ENCODE measurements around the gene MINDY2.

Gene MINDY2

GRCh38 chr15:58762285-58762684, 8.8 kb upstream of the MINDY2 start:
- no peak overlapping the region for H4K91ac ChIP-seq (ENCODE audit: low read depth, low read length, poor library complexity)
- no peak overlapping the region for H2BK12ac ChIP-seq (ENCODE audit: low read length)
- no peaks in the 10 kb centered on the region for H3K27me3 ChIP-seq (ENCODE audit: control insufficient read depth in 3 of 3, insufficient read depth in 3 of 3, low read depth in 1 of 3, low read length in 3 of 3)
- no peak overlapping the region for H3K14ac ChIP-seq (ENCODE audit: low read length)
- no peak overlapping the region for H2BK15ac ChIP-seq (ENCODE audit: low read length)
- no peaks in the 10 kb centered on the region for H3K9me3 ChIP-seq (replicated peaks in 1 of 2; ENCODE audit: control insufficient read depth in 2 of 2, insufficient read depth in 1 of 2, low read depth in 1 of 2, low read length in 2 of 2)
- H3K4ac ChIP-seq (ENCODE audit: low read length) = no peak overlapping the region
- no peak overlapping the region for H3K27ac ChIP-seq (replicated peaks; ENCODE audit: low read length)
- no peak overlapping the region for H3K23ac ChIP-seq (ENCODE audit: low read depth, low read length, poor library complexity)
- no peak overlapping the region for H2BK120ac ChIP-seq (ENCODE audit: low read depth, low read length)
- H2AFZ ChIP-seq (ENCODE audit: low read length) = no peak overlapping the region
- H3K4me2 ChIP-seq (ENCODE audit: insufficient read depth, low read length, poor library complexity, severe bottlenecking) = no peak overlapping the region
- no peaks in the 10 kb centered on the region for H3K79me1 ChIP-seq (ENCODE audit: low read depth, low read length)
- H3K36me3 ChIP-seq (replicated peaks in 1 of 2; ENCODE audit: control insufficient read depth in 2 of 2, insufficient read depth in 2 of 2, low read length in 2 of 2) = no peaks in the 10 kb centered on the region
- H3K18ac ChIP-seq (ENCODE audit: low read length) = no peak overlapping the region
- H4K8ac ChIP-seq (ENCODE audit: low read depth, low read length) = no peak overlapping the region
- H3K4me1 ChIP-seq (ENCODE audit: control insufficient read depth in 2 of 2, insufficient read depth in 1 of 2, low read depth in 1 of 2, low read length in 2 of 2) = no peaks in the 10 kb centered on the region
- no peak overlapping the region for H2BK5ac ChIP-seq (ENCODE audit: low read length)
- no peak overlapping the region for H3K9ac ChIP-seq (ENCODE audit: low read depth, low read length, poor library complexity)
- no peak overlapping the region for H2AK5ac ChIP-seq (ENCODE audit: low read depth, low read length)
- DNase-seq (ENCODE audit: low spot score) = no peak
- H3K4me3 ChIP-seq (ENCODE audit: low read length in 2 of 2) = no peak overlapping the region

DNA sequence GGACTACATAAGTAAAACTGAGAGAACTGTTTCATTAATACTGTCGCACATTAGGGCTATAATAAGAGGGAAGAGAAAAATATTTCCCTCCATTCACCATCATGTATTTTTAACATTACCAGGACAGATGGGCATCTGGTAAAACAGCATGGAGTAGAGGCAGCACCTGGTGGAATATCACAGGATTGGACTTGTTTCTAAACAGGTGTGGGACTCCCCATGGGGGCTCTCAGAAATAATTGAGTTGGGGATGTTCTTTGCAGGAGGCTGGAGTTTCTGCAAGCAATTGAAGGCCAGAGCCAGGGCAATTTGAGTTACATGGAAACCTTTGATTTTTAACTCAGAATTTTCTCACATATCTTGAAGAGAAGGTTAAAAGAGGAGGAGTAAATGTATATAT, 8.4 kb upstream of the MINDY2 start:
- no peak for DNase-seq (ENCODE audit: low spot score)
- no CpG with 5 or more reads among the region's 1 CpG for WGBS, 2 donors (ENCODE audit: extremely low coverage in 2 of 2, insufficient read length in 2 of 2, insufficient replicate concordance in 1 of 2)
- no peak overlapping the region for H2BK120ac ChIP-seq (ENCODE audit: low read depth, low read length)
- no peak overlapping the region for H4K8ac ChIP-seq (ENCODE audit: low read depth, low read length)
- no peak overlapping the region for H2BK5ac ChIP-seq (ENCODE audit: low read length)
- no peak overlapping the region for H3K23ac ChIP-seq (ENCODE audit: low read depth, low read length, poor library complexity)
- no peak overlapping the region for H3K4ac ChIP-seq (ENCODE audit: low read length)
- no peak overlapping the region for H2BK15ac ChIP-seq (ENCODE audit: low read length)
- no peaks in the 10 kb centered on the region for H3K4me1 ChIP-seq (ENCODE audit: control insufficient read depth in 2 of 2, insufficient read depth in 1 of 2, low read depth in 1 of 2, low read length in 2 of 2)
- H3K9ac ChIP-seq (ENCODE audit: low read depth, low read length, poor library complexity) = no peak overlapping the region
- H3K18ac ChIP-seq (ENCODE audit: low read length) = no peak overlapping the region
- no peak overlapping the region for H3K27ac ChIP-seq (replicated peaks; ENCODE audit: low read length)
- H3K79me1 ChIP-seq (ENCODE audit: low read depth, low read length) = no peaks in the 10 kb centered on the region
- H3K9me3 ChIP-seq (replicated peaks in 1 of 2; ENCODE audit: control insufficient read depth in 2 of 2, insufficient read depth in 1 of 2, low read depth in 1 of 2, low read length in 2 of 2) = no peaks in the 10 kb centered on the region
- no peaks in the 10 kb centered on the region for H3K27me3 ChIP-seq (ENCODE audit: control insufficient read depth in 3 of 3, insufficient read depth in 3 of 3, low read depth in 1 of 3, low read length in 3 of 3)
- H2AFZ ChIP-seq (ENCODE audit: low read length) = no peak overlapping the region
- H4K91ac ChIP-seq (ENCODE audit: low read depth, low read length, poor library complexity) = no peak overlapping the region
- no peak overlapping the region for H2BK12ac ChIP-seq (ENCODE audit: low read length)
- no peak overlapping the region for H2AK5ac ChIP-seq (ENCODE audit: low read depth, low read length)
- H3K14ac ChIP-seq (ENCODE audit: low read length) = no peak overlapping the region
- H3K4me3 ChIP-seq (ENCODE audit: low read length in 2 of 2) = no peak overlapping the region
- H3K4me2 ChIP-seq (ENCODE audit: insufficient read depth, low read length, poor library complexity, severe bottlenecking) = no peak overlapping the region
- H3K36me3 ChIP-seq (replicated peaks in 1 of 2; ENCODE audit: control insufficient read depth in 2 of 2, insufficient read depth in 2 of 2, low read length in 2 of 2) = no peaks in the 10 kb centered on the region

DNA sequence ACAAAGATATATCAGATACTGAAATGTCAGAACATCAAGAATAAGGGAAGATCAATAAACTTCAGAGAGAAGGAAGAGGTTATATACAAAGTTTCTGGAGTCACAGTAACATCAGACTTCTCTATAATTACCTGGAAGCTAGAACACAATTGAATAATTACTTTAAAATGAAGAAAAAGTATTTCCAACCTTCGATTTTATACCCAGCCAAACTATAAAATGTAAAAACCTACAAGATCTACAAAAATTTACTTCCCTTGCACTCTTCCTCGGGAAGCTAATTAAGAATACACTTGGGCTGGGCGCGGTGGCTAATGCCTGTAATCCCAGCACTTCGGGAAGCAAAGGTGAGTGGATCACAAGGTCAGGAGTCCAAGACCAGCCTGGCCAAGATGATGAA, 6.6 kb upstream of the MINDY2 start:
- Histone ChIP-seq H3K27me3 (ENCODE audit: control insufficient read depth in 3 of 3, insufficient read depth in 3 of 3, low read depth in 1 of 3, low read length in 3 of 3) (no peaks in the 10 kb centered on the region), H3K14ac (ENCODE audit: low read length) (no peak overlapping the region), H3K4ac (ENCODE audit: low read length) (no peak overlapping the region), H3K23ac (ENCODE audit: low read depth, low read length, poor library complexity) (no peak overlapping the region), H2AK5ac (ENCODE audit: low read depth, low read length) (no peak overlapping the region), H3K4me2 (ENCODE audit: insufficient read depth, low read length, poor library complexity, severe bottlenecking) (no peak overlapping the region), H4K8ac (ENCODE audit: low read depth, low read length) (no peak overlapping the region), H2BK120ac (ENCODE audit: low read depth, low read length) (no peak overlapping the region), H3K4me3 (ENCODE audit: low read length in 2 of 2) (no peak overlapping the region), H4K91ac (ENCODE audit: low read depth, low read length, poor library complexity) (no peak overlapping the region), H3K9ac (ENCODE audit: low read depth, low read length, poor library complexity) (no peak overlapping the region), H2BK5ac (ENCODE audit: low read length) (no peak overlapping the region), H3K4me1 (ENCODE audit: control insufficient read depth in 2 of 2, insufficient read depth in 1 of 2, low read depth in 1 of 2, low read length in 2 of 2) (no peaks in the 10 kb centered on the region), H3K36me3 (replicated peaks in 1 of 2; ENCODE audit: control insufficient read depth in 2 of 2, insufficient read depth in 2 of 2, low read length in 2 of 2) (no peaks in the 10 kb centered on the region), H3K79me1 (ENCODE audit: low read depth, low read length) (no peaks in the 10 kb centered on the region), H3K27ac (replicated peaks; ENCODE audit: low read length) (no peak overlapping the region), H2BK15ac (ENCODE audit: low read length) (no peak overlapping the region), H2AFZ (ENCODE audit: low read length) (no peak overlapping the region), H3K18ac (ENCODE audit: low read length) (no peak overlapping the region), H3K9me3 (replicated peaks in 1 of 2; ENCODE audit: control insufficient read depth in 2 of 2, insufficient read depth in 1 of 2, low read depth in 1 of 2, low read length in 2 of 2) (no peaks in the 10 kb centered on the region), H2BK12ac (ENCODE audit: low read length) (no peak overlapping the region)
- no peak for DNase-seq (ENCODE audit: low spot score)
- no CpG with 5 or more reads among the region's 5 CpGs for WGBS, 2 donors (ENCODE audit: extremely low coverage in 2 of 2, insufficient read length in 2 of 2, insufficient replicate concordance in 1 of 2)

GRCh38 chr15:58766290-58766689, 4.8 kb upstream of the MINDY2 start:
- H3K18ac ChIP-seq (ENCODE audit: low read length) = no peak overlapping the region
- H2BK120ac ChIP-seq (ENCODE audit: low read depth, low read length) = no peak overlapping the region

More at GRCh38 chr15:58766290-58766689, 4.8 kb upstream of the MINDY2 start:
- no peak overlapping the region for H4K91ac ChIP-seq (ENCODE audit: low read depth, low read length, poor library complexity)
- H3K9ac ChIP-seq (ENCODE audit: low read depth, low read length, poor library complexity) = no peak overlapping the region
- no peak overlapping the region for H3K14ac ChIP-seq (ENCODE audit: low read length)
- H3K4ac ChIP-seq (ENCODE audit: low read length) = no peak overlapping the region
- H2AFZ ChIP-seq (ENCODE audit: low read length) = no peak overlapping the region
- no peaks in the 10 kb centered on the region for H3K27me3 ChIP-seq (ENCODE audit: control insufficient read depth in 3 of 3, insufficient read depth in 3 of 3, low read depth in 1 of 3, low read length in 3 of 3)
- H2AK5ac ChIP-seq (ENCODE audit: low read depth, low read length) = no peak overlapping the region
- H4K8ac ChIP-seq (ENCODE audit: low read depth, low read length) = no peak overlapping the region
- no peaks in the 10 kb centered on the region for H3K4me1 ChIP-seq (ENCODE audit: control insufficient read depth in 2 of 2, insufficient read depth in 1 of 2, low read depth in 1 of 2, low read length in 2 of 2)
- H2BK5ac ChIP-seq (ENCODE audit: low read length) = no peak overlapping the region
- no peaks in the 10 kb centered on the region for H3K79me1 ChIP-seq (ENCODE audit: low read depth, low read length)
- WGBS, 2 donors (ENCODE audit: extremely low coverage in 2 of 2, insufficient read length in 2 of 2, insufficient replicate concordance in 1 of 2) = no CpG with 5 or more reads among the region's 5 CpGs
- H2BK15ac ChIP-seq (ENCODE audit: low read length) = no peak overlapping the region
- no peaks in the 10 kb centered on the region for H3K36me3 ChIP-seq (replicated peaks in 1 of 2; ENCODE audit: control insufficient read depth in 2 of 2, insufficient read depth in 2 of 2, low read length in 2 of 2)
- no peak overlapping the region for H3K4me3 ChIP-seq (ENCODE audit: low read length in 2 of 2)
- H3K4me2 ChIP-seq (ENCODE audit: insufficient read depth, low read length, poor library complexity, severe bottlenecking) = no peak overlapping the region
- H3K23ac ChIP-seq (ENCODE audit: low read depth, low read length, poor library complexity) = no peak overlapping the region
- H3K9me3 ChIP-seq (replicated peaks in 1 of 2; ENCODE audit: control insufficient read depth in 2 of 2, insufficient read depth in 1 of 2, low read depth in 1 of 2, low read length in 2 of 2) = no peaks in the 10 kb centered on the region
- no peak overlapping the region for H3K27ac ChIP-seq (replicated peaks; ENCODE audit: low read length)
- no peak for DNase-seq (ENCODE audit: low spot score)
- H2BK12ac ChIP-seq (ENCODE audit: low read length) = no peak overlapping the region

Data from neuronal stem cell (in vitro differentiated cells).